Measurements from ENCODE around the gene ARSI. TPM values are rescaled to one million over a fixed set of nuclear protein-coding genes. Genes with fewer than 3 reads are reported as not detected.

ARSI gene
- total RNA-seq, 5 donors from 2014 or later (not counting 1 experiment from before 2014, with no cell fraction given) = 0.09 TPM; not detected in 4

GRCh38 chr5:150322202-150322601 lies 19.5 kb upstream of the ARSI start:
- DNase-seq (no peak), ATAC-seq (replicated peaks in 1 of 4) (no peak)
- Histone ChIP-seq H3K4me1 (ENCODE audit: control insufficient read depth in 1 of 2, extremely low read depth in 1 of 2, insufficient read depth in 2 of 2, low read length in 2 of 2) (no peaks in the 10 kb centered on the region), H3K27ac (ENCODE audit: low read length) (no peak overlapping the region), H3K36me3 (ENCODE audit: control insufficient read depth in 2 of 2, extremely low read depth in 1 of 2, insufficient read depth in 1 of 2, low read length in 1 of 2) (no peaks in the 10 kb centered on the region), H3K27me3 (replicated peaks in 1 of 2; ENCODE audit: control insufficient read depth in 2 of 2, extremely low read depth in 1 of 2, insufficient read depth in 2 of 2, low read length in 1 of 2) (peaks cover 0 to 19% of the 10 kb centered on the region in 2 experiments), H3K9me3 (no peaks in the 10 kb centered on the region), H3K4me3 (ENCODE audit: control insufficient read depth in 1 of 2, extremely low read depth in 1 of 2, low read length in 1 of 2) (no peak overlapping the region)
- Mint-ChIP-seq H3K4me1 (peaks cover 0 to 2% (median 0%) of the 10 kb centered on the region in 3 donors), H3K27ac (no peak overlapping the region), H3K27me3 (peaks cover 1 to 8% of the 10 kb centered on the region in 2 donors), H3K4me3 (no peak overlapping the region), H3K36me3 (no peaks in the 10 kb centered on the region), H3K9me3 (no peaks in the 10 kb centered on the region)
- ChIA-PET CTCF (interaction anchor here in 1 of 2 donors (0.6 kb wide), 1 partner anchor 14 kb away, joined by 3 read pairs; no protein-coding TSS in a partner anchor), POLR2A (interaction anchor here in 1 of 2 donors (0.6 kb wide), 1 partner anchor 443 kb away, joined by 3 read pairs; no protein-coding TSS in a partner anchor)

GRCh38 chr5:150321784-150322183 lies 19.1 kb upstream of the ARSI start:
- ATAC-seq (replicated peaks in 1 of 4) = no peak
- CTCF ChIA-PET = no interaction called here
- H3K27ac ChIP-seq (ENCODE audit: low read length) = no peak overlapping the region
- Mint-ChIP-seq H3K4me1 (peaks cover 0 to 2% (median 0%) of the 10 kb centered on the region in 3 donors), H3K27me3 (peaks cover 1 to 8% of the 10 kb centered on the region in 2 donors), H3K4me3 (no peak overlapping the region), H3K27ac (no peak overlapping the region), H3K36me3 (no peaks in the 10 kb centered on the region), H3K9me3 (no peaks in the 10 kb centered on the region)
- POLR2A ChIA-PET = no interaction called here
- WGBS (ENCODE audit: insufficient coverage) = no CpG with 5 or more reads among the region's 1 CpG
- DNase-seq = no peak
- no peaks in the 10 kb centered on the region for H3K9me3 ChIP-seq
- no peaks in the 10 kb centered on the region for H3K36me3 ChIP-seq (ENCODE audit: control insufficient read depth in 2 of 2, extremely low read depth in 1 of 2, insufficient read depth in 1 of 2, low read length in 1 of 2)
- peaks cover 0 to 17% of the 10 kb centered on the region in 2 experiments for H3K27me3 ChIP-seq (replicated peaks in 1 of 2; ENCODE audit: control insufficient read depth in 2 of 2, extremely low read depth in 1 of 2, insufficient read depth in 2 of 2, low read length in 1 of 2)
- no peak overlapping the region for H3K4me3 ChIP-seq (ENCODE audit: control insufficient read depth in 1 of 2, extremely low read depth in 1 of 2, low read length in 1 of 2)
- H3K4me1 ChIP-seq (ENCODE audit: control insufficient read depth in 1 of 2, extremely low read depth in 1 of 2, insufficient read depth in 2 of 2, low read length in 2 of 2) = no peaks in the 10 kb centered on the region

- ChIA-PET CTCF (no interaction called here), POLR2A (no interaction called here)
- Mint-ChIP-seq H3K4me3 (no peak overlapping the region), H3K4me1 (peaks cover 0 to 2% (median 0%) of the 10 kb centered on the region in 3 donors), H3K36me3 (no peaks in the 10 kb centered on the region), H3K27me3 (peaks cover 1 to 8% of the 10 kb centered on the region in 2 donors), H3K9me3 (no peaks in the 10 kb centered on the region), H3K27ac (no peak overlapping the region)
- Histone ChIP-seq H3K36me3 (ENCODE audit: control insufficient read depth in 2 of 2, extremely low read depth in 1 of 2, insufficient read depth in 1 of 2, low read length in 1 of 2) (no peaks in the 10 kb centered on the region), H3K27ac (ENCODE audit: low read length) (no peak overlapping the region), H3K27me3 (replicated peaks in 1 of 2; ENCODE audit: control insufficient read depth in 2 of 2, extremely low read depth in 1 of 2, insufficient read depth in 2 of 2, low read length in 1 of 2) (peaks cover 0 to 15% of the 10 kb centered on the region in 2 experiments), H3K4me3 (ENCODE audit: control insufficient read depth in 1 of 2, extremely low read depth in 1 of 2, low read length in 1 of 2) (no peak overlapping the region), H3K4me1 (ENCODE audit: control insufficient read depth in 1 of 2, extremely low read depth in 1 of 2, insufficient read depth in 2 of 2, low read length in 2 of 2) (no peaks in the 10 kb centered on the region), H3K9me3 (no peaks in the 10 kb centered on the region)
- WGBS (ENCODE audit: insufficient coverage) = 80% methylated on average over 1 of the region's 1 CpG
- DNase-seq (no peak), ATAC-seq (replicated peaks in 1 of 4) (no peak)
Observed at GRCh38 chr5:150321211-150321610, 18.5 kb upstream of the ARSI start.

GRCh38 chr5:150320044-150320613 lies 17.4 kb upstream of the ARSI start:
- Histone ChIP-seq H3K9me3 (no peaks in the 10 kb centered on the region), H3K4me1 (ENCODE audit: control insufficient read depth in 1 of 2, extremely low read depth in 1 of 2, insufficient read depth in 2 of 2, low read length in 2 of 2) (no peaks in the 10 kb centered on the region), H3K27ac (ENCODE audit: low read length) (no peak overlapping the region), H3K4me3 (ENCODE audit: control insufficient read depth in 1 of 2, extremely low read depth in 1 of 2, low read length in 1 of 2) (no peak overlapping the region), H3K36me3 (ENCODE audit: control insufficient read depth in 2 of 2, extremely low read depth in 1 of 2, insufficient read depth in 1 of 2, low read length in 1 of 2) (no peaks in the 10 kb centered on the region), H3K27me3 (replicated peaks in 1 of 2; ENCODE audit: control insufficient read depth in 2 of 2, extremely low read depth in 1 of 2, insufficient read depth in 2 of 2, low read length in 1 of 2) (peaks cover 0 to 8% of the 10 kb centered on the region in 2 experiments)
- Mint-ChIP-seq H3K27ac (no peak overlapping the region), H3K9me3 (no peaks in the 10 kb centered on the region), H3K36me3 (no peaks in the 10 kb centered on the region), H3K4me3 (no peak overlapping the region), H3K4me1 (peaks cover 0 to 2% (median 0%) of the 10 kb centered on the region in 3 donors), H3K27me3 (peaks cover under 1 to 5% of the 10 kb centered on the region in 2 donors)
- WGBS (ENCODE audit: insufficient coverage) = 100% methylated on average over 1 of the region's 2 CpGs
- ChIA-PET POLR2A (no interaction called here), CTCF (interaction anchor here in 1 of 2 donors (0.5 to 0.7 kb wide), 3 partner anchors 124 to 341 kb away, joined by 3 to 5 read pairs (median 3); no protein-coding TSS in a partner anchor)
- DNase-seq (no peak), ATAC-seq (replicated peaks in 1 of 4) (no peak)

- Mint-ChIP-seq H3K4me3 (no peak overlapping the region), H3K9me3 (no peaks in the 10 kb centered on the region), H3K4me1 (peaks cover 0 to 2% (median 0%) of the 10 kb centered on the region in 3 donors), H3K27ac (no peak overlapping the region), H3K27me3 (peaks cover 0 to 5% of the 10 kb centered on the region in 2 donors), H3K36me3 (no peaks in the 10 kb centered on the region)
- no peaks in the 10 kb centered on the region for H3K9me3 ChIP-seq
- ATAC-seq (replicated peaks in 1 of 4) = no peak
- no peak for DNase-seq
- no peak overlapping the region for H3K4me3 ChIP-seq (ENCODE audit: control insufficient read depth in 1 of 2, extremely low read depth in 1 of 2, low read length in 1 of 2)
- ChIA-PET POLR2A (no interaction called here), CTCF (interaction anchor here in 1 of 2 donors (0.7 kb wide), 2 partner anchors 125 to 156 kb away, joined by 3 read pairs; no protein-coding TSS in a partner anchor)
- no peak overlapping the region for H3K27ac ChIP-seq (ENCODE audit: low read length)
- WGBS (ENCODE audit: insufficient coverage) = 30% methylated on average over 2 of the region's 6 CpGs
- H3K27me3 ChIP-seq (replicated peaks in 1 of 2; ENCODE audit: control insufficient read depth in 2 of 2, extremely low read depth in 1 of 2, insufficient read depth in 2 of 2, low read length in 1 of 2) = peaks cover 0 to 8% of the 10 kb centered on the region in 2 experiments
- no peaks in the 10 kb centered on the region for H3K36me3 ChIP-seq (ENCODE audit: control insufficient read depth in 2 of 2, extremely low read depth in 1 of 2, insufficient read depth in 1 of 2, low read length in 1 of 2)
- H3K4me1 ChIP-seq (ENCODE audit: control insufficient read depth in 1 of 2, extremely low read depth in 1 of 2, insufficient read depth in 2 of 2, low read length in 2 of 2) = no peaks in the 10 kb centered on the region
Observed at GRCh38 chr5:150319484-150319790, 16.7 kb upstream of the ARSI start.

GRCh38 chr5:150318613-150319483 lies 16.1 kb upstream of the ARSI start:
- ChIA-PET CTCF (interaction anchor here in 1 of 2 donors (0.7 kb wide), 1 partner anchor 157 kb away, joined by 3 read pairs; no protein-coding TSS in a partner anchor), POLR2A (no interaction called here)
- H3K4me3 ChIP-seq (ENCODE audit: control insufficient read depth in 1 of 2, extremely low read depth in 1 of 2, low read length in 1 of 2) = no peak overlapping the region
- no peak for ATAC-seq (replicated peaks in 1 of 4)
- H3K27ac ChIP-seq (ENCODE audit: low read length) = no peak overlapping the region
- no peak overlapping the region for H3K27ac Mint-ChIP-seq
- H3K4me1 ChIP-seq (ENCODE audit: control insufficient read depth in 1 of 2, extremely low read depth in 1 of 2, insufficient read depth in 2 of 2, low read length in 2 of 2) = no peaks in the 10 kb centered on the region
- H3K4me1 Mint-ChIP-seq = peaks cover 0 to 2% (median 0%) of the 10 kb centered on the region in 3 donors
- H3K36me3 ChIP-seq (ENCODE audit: control insufficient read depth in 2 of 2, extremely low read depth in 1 of 2, insufficient read depth in 1 of 2, low read length in 1 of 2) = no peaks in the 10 kb centered on the region
- no peaks in the 10 kb centered on the region for H3K9me3 Mint-ChIP-seq
- H3K36me3 Mint-ChIP-seq = no peaks in the 10 kb centered on the region
- H3K27me3 Mint-ChIP-seq = peaks cover 0 to 5% of the 10 kb centered on the region in 2 donors
- no peak for DNase-seq
- H3K4me3 Mint-ChIP-seq = no peak overlapping the region
- no peaks in the 10 kb centered on the region for H3K9me3 ChIP-seq
- 78% methylated on average over 7 of the region's 9 CpGs for WGBS (ENCODE audit: insufficient coverage)
- H3K27me3 ChIP-seq (replicated peaks in 1 of 2; ENCODE audit: control insufficient read depth in 2 of 2, extremely low read depth in 1 of 2, insufficient read depth in 2 of 2, low read length in 1 of 2) = peaks cover 0 to 8% of the 10 kb centered on the region in 2 experiments
